Astrocyte of the cerebellum (primary cell): ENCODE measurements around the gene GDI1.
A peak's percentile ranks its signal among the peaks of the same experiment; 100 is the strongest.

Experiments
- DNase-seq: peaks from one replicate; pipeline ENCODE4 v3.0.0-alpha.2; 2011; ENCODE audit warnings: low read depth
- H3K4me3 ChIP-seq: 2 replicates; pipeline ENCODE4 v1.5.1; 2011; ENCODE audit warnings: mild to moderate bottlenecking, low read depth, low read length, moderate library complexity
- CTCF ChIP-seq: IDR thresholded peaks from 2 replicates; pipeline ENCODE4 v1.5.1; 2012; ENCODE audit warnings: low read length, low read depth, moderate library complexity, mild to moderate bottlenecking; ENCODE audit errors: missing control alignments
- in situ Hi-C: cut with HindIII; loops from 2 replicates; pipeline ENCODE4 v1.10.0; 2017; ENCODE audit warnings: low sequenced_read_pairs

GDI1 gene

GRCh38 chrX:154450312-154450711, 13.4 kb downstream of the GDI1 start:
- in situ Hi-C loops, result no loop called here
- no peak overlapping the region for H3K4me3 ChIP-seq
- no peak for TF ChIP-seq CTCF
- no peak for DNase-seq

- in situ Hi-C loops, result no loop called here
- DNase-seq, result no peak
- TF ChIP-seq CTCF, result peak; percentile 4
- H3K4me3 ChIP-seq, result no peak overlapping the region
Observed at GRCh38 chrX:154452823-154453222, 15.9 kb downstream of the GDI1 start.

GRCh38 chrX:154457491-154458115, 20.6 kb downstream of the GDI1 start:
- peak overlapping the region; percentile 69 for H3K4me3 ChIP-seq
- no peak for TF ChIP-seq CTCF
- in situ Hi-C loops, result no loop called here
- no peak for DNase-seq

- no peak for DNase-seq
- peak within 1 kb of the TSS; percentile 69 for H3K4me3 ChIP-seq
- in situ Hi-C loops, result no loop called here
- no peak for TF ChIP-seq CTCF
Observed at GRCh38 chrX:154458116-154458953, 21.4 kb downstream of the GDI1 start, which contains the start of gene PLXNA3. Gene PLXNA3, plus strand, starts transcription at chrX:154458281. Its CDS starts 1,903 bp downstream, at chrX:154460184.

- TF ChIP-seq CTCF, result no peak
- in situ Hi-C loops, result no loop called here
- DNase-seq, result no peak
- H3K4me3 ChIP-seq, result peak overlapping the region; percentile 69
Observed at GRCh38 chrX:154458954-154459778, 22.2 kb downstream of the GDI1 start.

GRCh38 chrX:154459832-154460231, 22.9 kb downstream of the GDI1 start:
- TF ChIP-seq CTCF, result no peak
- no peak for DNase-seq
- peak overlapping the region; percentile 69 for H3K4me3 ChIP-seq
- in situ Hi-C loops, result no loop called here
